GM12891 (cell line): ENCODE measurements around the gene RRAS2.
"Not testable (repeated sequence)": the region's sequence is repeated elsewhere in the genome, so short reads cannot be mapped to it uniquely, and the experiment has no call there.

Experiments
- PAX5 ChIP-seq: IDR thresholded peaks from 2 replicates; pipeline ENCODE4 v1.6.1; 2011; ENCODE audit warnings: low read length, moderate library complexity, mild to moderate bottlenecking; ENCODE audit not compliant: insufficient read depth, severe bottlenecking
- POLR2A ChIP-seq: IDR thresholded peaks from 2 replicates; pipeline ENCODE4 v1.6.1; 2011; ENCODE audit warnings: low read depth, low read length, control low read depth
- POLR2AphosphoS5 ChIP-seq: IDR thresholded peaks from 2 replicates; pipeline ENCODE4 v1.6.1; 2011; ENCODE audit warnings: low read depth, low read length, control low read depth
- POU2F2 ChIP-seq: IDR thresholded peaks from 2 replicates; pipeline ENCODE4 v1.6.1; 2011; ENCODE audit warnings: low read depth, mild to moderate bottlenecking, control low read depth, low read length, moderate library complexity
- SPI1 ChIP-seq: IDR thresholded peaks from 2 replicates; pipeline ENCODE4 v1.6.1; 2011; ENCODE audit warnings: low read depth, low read length, control low read depth
- TAF1 ChIP-seq: IDR thresholded peaks from 2 replicates; pipeline ENCODE4 v1.6.1; 2011; ENCODE audit warnings: low read depth, low read length, control low read depth

GRCh38 chr11:14278869-14279268, 80.1 kb downstream of the RRAS2 start:
- not testable (repeated sequence) for TF ChIP-seq POLR2A, TAF1, POLR2AphosphoS5, POU2F2, SPI1, PAX5
